Measurements from ENCODE around the gene C4orf50. TPM values are rescaled to one million over a fixed set of nuclear protein-coding genes. Genes with fewer than 3 reads are reported as not detected.

Gene C4orf50
- total RNA-seq, 4 donors from 2014 or later = under 0.01 to 0.19 (median 0.09) TPM; not detected in 1

- DNase-seq (ENCODE audit: low spot score) (no peak), ATAC-seq (ENCODE audit: low FRiP score) (no peak)
- TF ChIP-seq CTCF (IDR thresholded peaks at IDR 0.05) = no peak
These were observed 148.1 kb downstream of the C4orf50 start for GRCh38 chr4:5869966-5870619.

- no peak for ATAC-seq (ENCODE audit: low FRiP score)
- no peak for TF ChIP-seq CTCF (IDR thresholded peaks at IDR 0.05)
These were observed 150.4 kb downstream of the C4orf50 start for GRCh38 chr4:5867866-5868265.

GRCh38 chr4:5866841-5867813 is 151.1 kb downstream of the C4orf50 start:
- no peak for DNase-seq (ENCODE audit: low spot score)
- ATAC-seq (ENCODE audit: low FRiP score) = no peak

More at GRCh38 chr4:5867866-5868265, 150.4 kb downstream of the C4orf50 start:
- DNase-seq (ENCODE audit: low spot score) = no peak

GRCh38 chr4:5865896-5866599 is 152.2 kb downstream of the C4orf50 start:
- DNase-seq (ENCODE audit: low spot score) (no peak), ATAC-seq (ENCODE audit: low FRiP score) (no peak)
- no peak for TF ChIP-seq CTCF (IDR thresholded peaks at IDR 0.05)

More at GRCh38 chr4:5866841-5867813, 151.1 kb downstream of the C4orf50 start:
- TF ChIP-seq CTCF (IDR thresholded peaks at IDR 0.05) = no peak

GRCh38 chr4:5863461-5864113 is 154.6 kb downstream of the C4orf50 start:
- DNase-seq (ENCODE audit: low spot score) (no peak), ATAC-seq (ENCODE audit: low FRiP score) (no peak)
- TF ChIP-seq CTCF (IDR thresholded peaks at IDR 0.05) = no peak

- DNase-seq (ENCODE audit: low spot score) (no peak), ATAC-seq (ENCODE audit: low FRiP score) (no peak)
- TF ChIP-seq CTCF (IDR thresholded peaks at IDR 0.05) = no peak
These were observed 160.0 kb downstream of the C4orf50 start for GRCh38 chr4:5858020-5858769.
